Omental fat pad (tissue), 4 donors: ENCODE measurements around the gene TAOK3. TPM values are rescaled to one million over a fixed set of nuclear protein-coding genes. Genes with fewer than 3 reads are reported as not detected.
"Not testable (repeated sequence)": the region's sequence is repeated elsewhere in the genome, so short reads cannot be mapped to it uniquely, and the experiment has no call there.

Source experiments
- ATAC-seq: fragments of 150-250 bp; one replicate; pipeline ENCODE4 v1.9.1; 2016; ENCODE audit warnings: mild to moderate bottlenecking, moderate library complexity; ENCODE audit not compliant: low FRiP score
- DNase-seq: peaks from one replicate; pipeline ENCODE4 v3.0.0-alpha.2; 2019; ENCODE audit warnings: low spot score
- CTCF ChIP-seq, 3 donors: fragments of 450-650 bp; IDR thresholded peaks; one replicate each; pipeline ENCODE4 v1.5.1; 2016 to 2017; ENCODE audit warnings: antibody characterized with exemption in 3 of 3, mild to moderate bottlenecking in 3 of 3, moderate library complexity in 2 of 3
- total RNA-seq, 4 donors: library from RNA; depleted of rRNA; stranded (reverse); fragments of >200 nt; gene quantifications; one replicate each; pipeline ENCODE4 v1.1.0, GENCODE V29; 2016

The TAOK3 gene
- total RNA-seq, 4 donors from 2014 or later = 35.5 to 47.4 (median 40.7) TPM

DNA sequence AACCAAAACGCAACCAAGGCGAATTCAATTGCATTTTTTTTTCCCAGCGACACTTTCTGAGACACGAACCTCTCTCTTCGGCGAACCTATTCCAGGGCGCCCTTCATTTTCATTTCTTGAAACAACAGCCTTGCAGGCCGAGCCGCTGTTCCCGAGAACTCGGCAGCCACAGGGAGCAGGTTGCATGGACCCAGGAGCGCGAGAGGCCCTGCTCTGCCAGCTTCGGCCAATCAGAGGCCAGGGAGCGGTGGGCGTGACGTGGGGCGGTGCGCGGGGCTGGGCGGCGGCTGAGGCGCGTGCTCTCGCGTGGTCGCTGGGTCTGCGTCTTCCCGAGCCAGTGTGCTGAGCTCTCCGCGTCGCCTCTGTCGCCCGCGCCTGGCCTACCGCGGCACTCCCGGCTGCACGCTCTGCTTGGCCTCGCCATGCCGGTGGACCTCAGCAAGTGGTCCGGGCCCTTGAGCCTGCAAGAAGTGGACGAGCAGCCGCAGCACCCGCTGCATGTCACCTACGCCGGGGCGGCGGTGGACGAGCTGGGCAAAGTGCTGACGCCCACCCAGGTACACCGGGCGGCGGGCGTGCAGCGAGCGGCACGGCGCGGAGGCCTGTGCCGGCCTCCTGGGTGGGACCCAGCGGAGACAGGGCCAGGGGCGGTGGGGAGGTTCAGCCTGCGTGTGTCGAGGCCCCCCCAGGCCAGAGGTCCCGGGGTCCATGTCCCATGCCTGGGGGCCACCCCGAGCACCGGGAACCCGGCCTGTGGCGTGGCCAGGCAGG, 236.7 kb downstream of the TAOK3 start, which contains the start of gene PEBP1:
Gene PEBP1 (plus strand): TSS at position 337 of the 771 bp plus-strand sequence. CDS start 86 bp downstream, at position 423.
- ATAC-seq (peak; percentile 97), DNase-seq (peak; percentile 85)
- TF ChIP-seq CTCF (IDR thresholded peaks at IDR 0.05) = no peak

DNA sequence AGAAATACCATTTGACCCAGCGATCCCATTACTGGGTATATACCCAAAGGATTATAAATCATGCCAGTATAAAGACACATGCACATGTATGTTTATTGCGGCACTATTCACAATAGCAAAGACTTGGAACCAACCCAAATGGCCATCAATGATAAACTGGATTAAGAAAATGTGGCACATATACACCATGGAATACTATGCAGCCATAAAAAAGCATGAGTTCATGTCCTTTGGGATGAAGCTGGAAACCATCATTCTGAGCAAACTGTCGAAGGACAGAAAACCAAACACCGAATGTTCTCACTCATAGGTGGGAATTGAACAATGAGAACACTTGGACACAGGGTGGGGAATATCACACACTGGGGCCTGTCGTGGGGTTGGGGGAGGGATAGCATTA, 243.3 kb downstream of the TAOK3 start:
- not testable (repeated sequence) for ATAC-seq, DNase-seq

- no peak for DNase-seq
- TF ChIP-seq CTCF (IDR thresholded peaks at IDR 0.05) = no peak
- ATAC-seq = no peak
Measured at GRCh38 chr12:118127867-118128266, 244.8 kb downstream of the TAOK3 start.

- TF ChIP-seq CTCF (IDR thresholded peaks at IDR 0.05) = no peak
- no peak for ATAC-seq
- DNase-seq = no peak
Measured at GRCh38 chr12:118126119-118126757, 246.5 kb downstream of the TAOK3 start.

DNA sequence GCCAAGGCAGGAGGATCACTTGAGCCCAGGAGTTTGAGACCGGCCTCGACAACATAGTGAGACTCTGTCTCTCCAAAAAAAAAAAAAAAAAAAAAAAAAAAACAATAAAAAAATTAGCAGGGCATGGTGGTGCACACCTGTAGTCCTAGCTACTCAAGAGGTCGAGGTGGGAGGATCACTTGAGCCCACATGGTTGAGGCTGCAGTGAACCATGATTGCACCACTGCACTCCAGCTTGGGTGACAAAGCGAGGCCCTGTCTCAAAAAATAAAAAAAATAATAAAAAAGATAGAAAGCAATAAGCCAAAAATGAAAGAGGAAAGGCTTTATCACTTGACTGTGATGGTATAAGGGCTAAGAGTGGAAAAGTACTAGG, 247.0 kb downstream of the TAOK3 start:
- DNase-seq = no peak
- no peak for TF ChIP-seq CTCF (IDR thresholded peaks at IDR 0.05)
- no peak for ATAC-seq

DNA sequence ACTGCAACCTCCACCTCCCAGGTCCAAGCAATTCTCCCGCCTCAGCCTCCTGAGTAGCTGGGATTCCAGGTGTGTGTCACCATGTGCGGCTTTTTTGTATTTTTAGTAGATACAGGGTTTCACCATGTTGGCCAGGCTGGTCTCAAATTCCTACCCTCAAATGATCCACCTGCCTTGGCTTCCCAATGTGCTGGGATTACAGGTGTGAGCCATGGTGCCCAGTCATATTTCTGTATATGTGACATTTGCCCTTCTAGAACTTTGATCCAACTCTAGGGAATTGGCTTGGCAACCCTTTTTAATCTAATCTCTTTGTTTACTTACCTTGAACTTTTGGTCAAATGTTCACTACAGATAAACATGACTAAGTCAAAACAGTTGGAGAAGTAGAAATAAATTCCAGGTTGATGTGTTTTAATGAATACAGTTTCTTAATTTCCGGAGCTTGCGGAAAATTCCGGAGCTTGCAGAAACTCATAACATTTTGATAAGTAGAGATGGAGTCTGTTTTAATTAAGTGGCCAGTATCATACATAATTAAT, 248.3 kb downstream of the TAOK3 start:
- DNase-seq (no peak), ATAC-seq (no peak)
- TF ChIP-seq CTCF (IDR thresholded peaks at IDR 0.05) = no peak

- TF ChIP-seq CTCF (IDR thresholded peaks at IDR 0.05) = no peak
- DNase-seq (no peak), ATAC-seq (no peak)
Measured at GRCh38 chr12:118122264-118122663, 250.4 kb downstream of the TAOK3 start.
